Heart right ventricle (tissue), 16 donors: Measurements from ENCODE around the gene EGLN3. TPM values are rescaled to one million over a fixed set of nuclear protein-coding genes. Genes with fewer than 3 reads are reported as not detected.

ENCODE experiments used
- ATAC-seq, 8 donors: fragments of 200-7000 bp; cut with Tn5 transposase; one replicate each; pipeline ENCODE4 v1.9.1; 2020; ENCODE audit warnings: mild to moderate bottlenecking in 8 of 8, moderate library complexity in 8 of 8, moderate number of reproducible peaks in 1 of 8
- DNase-seq, 2 donors: peaks; one replicate each; pipeline ENCODE4 v3.0.0-alpha.2; 2020
- H3K27ac ChIP-seq, 10 donors: fragments of 200-600 bp; sonication (generic) in 2 of 10; one replicate each; pipeline versions ENCODE4 v1.5.0 to v1.8.0; 2020 to 2022; ENCODE audit warnings: mild to moderate bottlenecking in 3 of 10
- H3K27me3 ChIP-seq, 7 donors: fragments of 200-600 bp; one replicate each; pipeline ENCODE4 v1.8.0; 2021 to 2022; ENCODE audit warnings: mild to moderate bottlenecking in 2 of 7
- H3K36me3 ChIP-seq, 9 donors: fragments of 200-600 bp; sonication (generic) in 1 of 9; one replicate each; pipeline versions ENCODE4 v1.5.0 to v1.8.0; 2020 to 2022; ENCODE audit warnings: mild to moderate bottlenecking in 2 of 9
- H3K4me1 ChIP-seq, 9 donors: fragments of 200-600 bp; sonication (generic) in 1 of 9; one replicate each; pipeline versions ENCODE4 v1.5.0 to v1.8.0; 2020 to 2022; ENCODE audit warnings: mild to moderate bottlenecking in 4 of 9
- H3K4me3 ChIP-seq, 10 donors: fragments of 200-600 bp; sonication (generic) in 2 of 10; one replicate each; pipeline versions ENCODE4 v1.5.0 to v1.8.0; 2020 to 2022; ENCODE audit warnings: mild to moderate bottlenecking in 7 of 10, moderate library complexity in 2 of 10
- H3K9me3 ChIP-seq, 11 donors: fragments of 200-600 bp in 10 of 11; sonication (generic) in 2 of 11; one replicate each; pipeline versions ENCODE4 v1.5.0 to v1.8.0; 2013 to 2022; ENCODE audit warnings: mild to moderate bottlenecking in 2 of 11, control low read depth in 1 of 11, moderate library complexity in 1 of 11
- CTCF ChIP-seq, 9 donors: fragments of 200-600 bp; sonication (generic) in 2 of 9; IDR thresholded peaks; one replicate each; pipeline versions ENCODE4 v1.5.0 to v1.8.0; 2021 to 2022; ENCODE audit warnings: antibody characterized with exemption in 9 of 9, mild to moderate bottlenecking in 5 of 9, moderate library complexity in 1 of 9
- WGBS, 2 donors: extraction: QIAGEN DNeasy Blood & Tissue Kit; methylation state at CpG; one replicate each; pipeline ENCODE4 v1.1.7; 2013; ENCODE audit warnings: inconsistent platforms in 1 of 2; 5-methylcytosine and 5-hydroxymethylcytosine counted together
- intact Hi-C, 10 donors: fragments of 100-400 bp; cut with DNase I; formaldehyde crosslinking; loops; one replicate each; pipeline versions ENCODE4 v1.11.1 to v1.14.2; 2022
- polyA plus RNA-seq, 2 donors: library from polyadenylated mRNA; stranded (reverse); fragments of 200-250 nt; gene quantifications; one replicate each; pipeline ENCODE4 v1.2.3, GENCODE V29; 2013
- total RNA-seq, 10 donors: library from RNA; stranded (reverse); fragmentation: NEBNext Ultra II Directional in 3 of 10; extraction: Animal tissue kit (Norgen Biotek cat#: 25700) in 3 of 10; gene quantifications; one replicate each; pipeline versions ENCODE4 v1.2.1 to v1.2.4, GENCODE V29; 2021 to 2023
- donor health status: Arrhythmogenic right ventricular cardiomyopathy.
- donor health status: ischemic (EF 13 %, LVEDD 7.1; RV severe dilation, severe dysfunction).
- donor health status: healthy with polysubstance abuse.
- donor health status: DM: no; HTN: yes; CAD: no.
- donor health status: DM: no; HTN: no; CAD: no.
- donor health status: ischemic (EF 25% LVEDD 6.9; RV normal size, moderate dysfunction).
- donor health status: ischemic (EF 25% LVEDD 5.7; RV mildly dilated, moderate dysfunction).
- donor health status: healthy.
- donor health status: DM: yes; HTN: yes; CAD: no.
- donor health status: Ischemic cardiomyopathy.
- donor health status: ischemic (EF 35%, LVEDD 5.7; RV mildly dilated, moderate dysfunction).
- donor health status: nonischemic (EF 11% LVEDD 7.7; RV severe dilation, severe dysfunction).
- donor health status: DM: yes; HTN: yes; CAD: no.
- donor health status: PGD.
- donor health status: ischemic (EF 29% LVEDD 5.4; RV normal size, mild dysfunction).
- donor health status: nonischemic (EF 23%, LVEDD 6.1; RV moderate dilation, normal function).

The EGLN3 gene
- total and polyA plus RNA-seq, 12 donors, result 33.7 to 281 (median 169) TPM

GRCh38 chr14:33968722-33969121, 17.8 kb upstream of the EGLN3 start:
- no peak for DNase-seq
- H3K4me3 ChIP-seq, result no peak overlapping the region
- H3K9me3 ChIP-seq, result peaks cover 0 to 20% (median 0%) of the 10 kb centered on the region in 11 donors
- H3K4me1 ChIP-seq, result peaks cover 0 to 5% (median 0%) of the 10 kb centered on the region in 9 donors
- H3K27me3 ChIP-seq, result no peaks in the 10 kb centered on the region
- WGBS, 2 donors, result 45 to 76% methylated on average over 1 of the region's 1 CpG
- H3K27ac ChIP-seq, result no peak overlapping the region
- TF ChIP-seq CTCF (IDR thresholded peaks at IDR 0.05), result no peak
- ATAC-seq, result no peak
- intact Hi-C loops, result loop anchor here in 1 of 10 donors (5.0 kb wide), 1 partner anchor 69 kb away; no protein-coding TSS in a partner anchor
- no peaks in the 10 kb centered on the region for H3K36me3 ChIP-seq

- no peaks in the 10 kb centered on the region for H3K36me3 ChIP-seq
- H3K4me1 ChIP-seq, result no peaks in the 10 kb centered on the region
- H3K27ac ChIP-seq, result no peak overlapping the region
- ATAC-seq (no peak), DNase-seq (no peak)
- no peak overlapping the region for H3K4me3 ChIP-seq
- no peak for TF ChIP-seq CTCF (IDR thresholded peaks at IDR 0.05)
- H3K9me3 ChIP-seq, result peaks cover 0 to 20% (median 0%) of the 10 kb centered on the region in 11 donors
- 76 to 85% methylated on average over 4 of the region's 4 CpGs for WGBS, 2 donors
- no peaks in the 10 kb centered on the region for H3K27me3 ChIP-seq
- intact Hi-C loops, result loop anchor here in 1 of 10 donors (5.0 kb wide), 1 partner anchor 70 kb away; no protein-coding TSS in a partner anchor
These were observed 16.3 kb upstream of the EGLN3 start for GRCh38 chr14:33967138-33967537.

- intact Hi-C loops, result loop anchor here in 1 of 10 donors (5.0 kb wide), 1 partner anchor 71 kb away; no protein-coding TSS in a partner anchor
- WGBS, 2 donors, result 76 to 87% methylated on average over 6 of the region's 6 CpGs
- Histone ChIP-seq H3K4me1 (no peaks in the 10 kb centered on the region), H3K9me3 (peaks cover 0 to 17% (median 0%) of the 10 kb centered on the region in 11 donors), H3K4me3 (no peak overlapping the region), H3K27me3 (no peaks in the 10 kb centered on the region), H3K27ac (no peak overlapping the region), H3K36me3 (no peaks in the 10 kb centered on the region)
- DNase-seq, result no peak
- ATAC-seq, result no peak
- TF ChIP-seq CTCF (IDR thresholded peaks at IDR 0.05), result no peak
These were observed 15.4 kb upstream of the EGLN3 start for GRCh38 chr14:33966276-33966675.

- H3K4me1 ChIP-seq, result no peaks in the 10 kb centered on the region
- WGBS, 2 donors, result 78 to 84% methylated on average over 6 of the region's 6 CpGs
- H3K36me3 ChIP-seq, result no peaks in the 10 kb centered on the region
- ATAC-seq, result no peak
- intact Hi-C loops, result loop anchor here in 1 of 10 donors (5.0 kb wide), 1 partner anchor 73 kb away; no protein-coding TSS in a partner anchor
- no peak overlapping the region for H3K27ac ChIP-seq
- DNase-seq, result no peak
- H3K27me3 ChIP-seq, result no peaks in the 10 kb centered on the region
- peaks cover 0 to 8% (median 0%) of the 10 kb centered on the region in 11 donors for H3K9me3 ChIP-seq
- H3K4me3 ChIP-seq, result no peak overlapping the region
- TF ChIP-seq CTCF (IDR thresholded peaks at IDR 0.05), result no peak
These were observed 13.9 kb upstream of the EGLN3 start for GRCh38 chr14:33964599-33965317.
